ENCODE data around the gene ACP2. TPM values are rescaled to one million over a fixed set of nuclear protein-coding genes. Genes with fewer than 3 reads are reported as not detected.

ACP2 gene
- total and polyA plus RNA-seq, 8 donors, result 22.5 to 53.6 (median 32.3) TPM

GRCh38 chr11:47242596-47243192 lies 5.9 kb downstream of the ACP2 start:
- no peak for ATAC-seq
- H3K36me3 ChIP-seq, result peaks cover 2 to 70% (median 38%) of the 10 kb centered on the region in 3 donors
- H3K27ac ChIP-seq, result no peak overlapping the region
- FAIRE-seq, result no peak
- H3K27me3 ChIP-seq, result no peaks in the 10 kb centered on the region
- peaks cover 0 to 11% (median 0%) of the 10 kb centered on the region in 3 donors for H3K4me1 ChIP-seq
- intact Hi-C loops (cut with DNase I), result no loop called here
- DNase-seq, result peak in 2 of 6 donors; percentile 30 to 65
- no peaks in the 10 kb centered on the region for H3K9me3 ChIP-seq
- WGBS, 2 donors, result 86 to 87% methylated on average over 21 of the region's 21 CpGs
- no peak for TF ChIP-seq CTCF (IDR thresholded peaks at IDR 0.05)
- H3K4me3 ChIP-seq, result no peak overlapping the region

- no peak overlapping the region for H3K27ac ChIP-seq
- no peak for FAIRE-seq
- no peaks in the 10 kb centered on the region for H3K9me3 ChIP-seq
- WGBS, 2 donors, result 85 to 94% methylated on average over 3 of the region's 3 CpGs
- no peaks in the 10 kb centered on the region for H3K27me3 ChIP-seq
- H3K36me3 ChIP-seq, result peaks cover 2 to 70% (median 38%) of the 10 kb centered on the region in 3 donors
- intact Hi-C loops (cut with DNase I), result no loop called here
- DNase-seq, result no peak
- peaks cover 0 to 4% (median 0%) of the 10 kb centered on the region in 3 donors for H3K4me1 ChIP-seq
- TF ChIP-seq CTCF (IDR thresholded peaks at IDR 0.05), result no peak
- H3K4me3 ChIP-seq, result no peak overlapping the region
- ATAC-seq, result no peak
Measured at GRCh38 chr11:47241841-47242301, 6.7 kb downstream of the ACP2 start.

GRCh38 chr11:47239852-47240251 lies 8.8 kb downstream of the ACP2 start:
- 91 to 92% methylated on average over 10 of the region's 10 CpGs for WGBS, 2 donors
- peaks cover 0 to 4% (median 0%) of the 10 kb centered on the region in 3 donors for H3K4me1 ChIP-seq
- H3K27me3 ChIP-seq, result no peaks in the 10 kb centered on the region
- ATAC-seq (no peak), DNase-seq (no peak), FAIRE-seq (no peak)
- H3K27ac ChIP-seq, result no peak overlapping the region
- peaks cover 2 to 63% (median 32%) of the 10 kb centered on the region in 3 donors for H3K36me3 ChIP-seq
- no peak overlapping the region for H3K4me3 ChIP-seq
- intact Hi-C loops (cut with DNase I), result no loop called here
- no peaks in the 10 kb centered on the region for H3K9me3 ChIP-seq
- TF ChIP-seq CTCF (IDR thresholded peaks at IDR 0.05), result no peak

GRCh38 chr11:47236482-47236881 lies 12.1 kb downstream of the ACP2 start:
- Histone ChIP-seq H3K4me3 (no peak overlapping the region), H3K27ac (no peak overlapping the region), H3K4me1 (peaks cover 0 to 8% (median 6%) of the 10 kb centered on the region in 3 donors), H3K9me3 (no peaks in the 10 kb centered on the region), H3K27me3 (no peaks in the 10 kb centered on the region), H3K36me3 (peaks cover 2 to 29% (median 15%) of the 10 kb centered on the region in 3 donors)
- ATAC-seq (no peak), DNase-seq (no peak), FAIRE-seq (no peak)
- intact Hi-C loops (cut with DNase I), result no loop called here
- WGBS, 2 donors, result 84 to 87% methylated on average over 5 of the region's 5 CpGs
- no peak for TF ChIP-seq CTCF (IDR thresholded peaks at IDR 0.05)

- DNase-seq (peak in 1 of 6 donors; percentile 58), FAIRE-seq (no peak), ATAC-seq (no peak)
- intact Hi-C loops (cut with DNase I), result no loop called here
- Histone ChIP-seq H3K27ac (peak overlapping the region in 1 of 4 donors; percentile 46), H3K36me3 (peaks cover 0 to 16% (median 8%) of the 10 kb centered on the region in 3 donors), H3K4me3 (no peak overlapping the region), H3K27me3 (no peaks in the 10 kb centered on the region), H3K4me1 (peaks cover 0 to 8% (median 6%) of the 10 kb centered on the region in 3 donors), H3K9me3 (no peaks in the 10 kb centered on the region)
- WGBS, 2 donors, result 67 to 79% methylated on average over 12 of the region's 12 CpGs
- no peak for TF ChIP-seq CTCF (IDR thresholded peaks at IDR 0.05)
Measured at GRCh38 chr11:47235163-47235562, 13.5 kb downstream of the ACP2 start.

Measured in pancreas (tissue), 10 donors.